ENCODE measurements around the gene SNX8. TPM values are rescaled to one million over a fixed set of nuclear protein-coding genes. Genes with fewer than 3 reads are reported as not detected.
A peak's percentile ranks its signal among the peaks of the same experiment; 100 is the strongest.

The SNX8 gene
- total and polyA plus RNA-seq, 2 of the 13 experiments (the other 11 are each of a cell fraction or from before 2014, with no cell fraction given) = 20.6 to 45.2 TPM

DNA sequence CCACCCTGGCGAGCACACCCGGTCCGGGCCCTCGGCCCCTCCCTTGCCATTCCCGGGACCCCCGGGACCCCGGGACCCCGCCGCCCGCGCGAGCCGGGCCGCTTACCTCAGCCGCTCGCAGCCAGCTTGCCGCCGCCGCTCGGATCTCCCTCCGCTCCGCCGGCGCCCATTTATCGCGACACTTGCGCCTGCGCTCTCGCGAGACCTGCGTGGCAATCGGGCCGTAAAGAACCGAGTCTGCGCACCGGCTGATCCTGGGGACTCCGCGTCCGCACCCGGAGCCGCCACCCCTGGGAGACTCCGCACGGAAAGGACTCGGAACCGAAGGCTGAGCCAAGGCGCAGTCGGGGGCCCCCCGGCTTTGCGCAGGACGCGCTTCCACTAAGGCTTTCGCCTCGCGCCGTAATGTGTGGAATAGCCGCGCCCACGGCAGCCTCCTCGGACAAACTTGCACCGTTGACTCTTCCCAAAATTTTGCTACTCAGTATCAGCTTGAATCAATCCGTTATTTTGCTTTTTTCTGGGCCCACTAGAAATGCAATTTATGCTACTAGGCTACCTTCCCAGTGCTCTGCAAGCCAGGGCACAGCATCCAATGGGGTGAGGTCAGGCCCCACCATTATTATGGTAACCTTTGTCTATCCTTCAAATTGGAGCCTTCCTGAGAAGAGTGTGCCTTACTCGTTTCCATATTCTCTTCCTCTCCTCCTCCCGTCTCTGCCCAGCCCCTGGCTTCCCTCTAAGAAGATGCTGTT, 81.3 kb downstream of the SNX8 start, which contains the start of gene MAD1L1 (continued):
- no peak; the same call in 1 of the 2 replicates for TF ChIP-seq ZNF605 (CRISPR knock-in tag; IDR thresholded peaks at IDR 0.05)
- TF ChIP-seq SYNCRIP (IDR thresholded peaks at IDR 0.05; ENCODE audit: insufficient read depth, low read depth, low read length) = no peak
- 0 out of 2 replicates have a peak, but pooled peaks have one; percentile 21 for TF ChIP-seq ZNF331 (CRISPR knock-in tag; IDR thresholded peaks at IDR 0.05)
- no peak for TF ChIP-seq IKZF1 (IDR thresholded peaks at IDR 0.05)
- TF ChIP-seq ZNF496 (CRISPR knock-in tag; IDR thresholded peaks at IDR 0.05; ENCODE audit: insufficient replicate concordance) = no peak
- no peak for TF ChIP-seq SNRNP70 (IDR thresholded peaks at IDR 0.05; ENCODE audit: low read depth, low read length)
- no peak for TF ChIP-seq TCF7L2 (IDR thresholded peaks at IDR 0.05; ENCODE audit: low read depth, low read length)
- TF ChIP-seq KLF9 (CRISPR knock-in tag; IDR thresholded peaks at IDR 0.05; ENCODE audit: low read depth) = no peak
- peak; percentile 27; the same call in 1 of the 2 replicates for TF ChIP-seq FOXK1 (CRISPR knock-in tag; IDR thresholded peaks at IDR 0.05; ENCODE audit: borderline replicate concordance, low read depth)
- TF ChIP-seq ISL2 (CRISPR knock-in tag; IDR thresholded peaks at IDR 0.05) = peak; percentile 69
- no peak for TF ChIP-seq SSRP1 (CRISPR knock-in tag; IDR thresholded peaks at IDR 0.05)
- TF ChIP-seq ZNF703 (CRISPR knock-in tag; IDR thresholded peaks at IDR 0.05; ENCODE audit: borderline replicate concordance) = no peak
- TF ChIP-seq ELF1 (CRISPR knock-in tag; IDR thresholded peaks at IDR 0.05) = peak; percentile 52
- no peak for TF ChIP-seq ZFP37 (CRISPR knock-in tag; IDR thresholded peaks at IDR 0.05; ENCODE audit: borderline replicate concordance)
- TF ChIP-seq NFE2L1 (CRISPR knock-in tag; IDR thresholded peaks at IDR 0.05; ENCODE audit: borderline replicate concordance) = no peak
- TF ChIP-seq HDAC6 (IDR thresholded peaks at IDR 0.05; ENCODE audit: low read depth, low read length) = no peak
- no peak for TF ChIP-seq RFX1 (IDR thresholded peaks at IDR 0.05)
- TF ChIP-seq HIVEP1 (CRISPR knock-in tag; IDR thresholded peaks at IDR 0.05) = peak; percentile 70
- TF ChIP-seq TBL1XR1 (IDR thresholded peaks at IDR 0.05; ENCODE audit: borderline replicate concordance, low read length, partially characterized antibody) = no peak
- no peak for TF ChIP-seq GPN1 (CRISPR knock-in tag; IDR thresholded peaks at IDR 0.05; ENCODE audit: borderline replicate concordance)
- peak; percentile 7; the same call in 1 of the 2 replicates for TF ChIP-seq SOX5 (CRISPR knock-in tag; IDR thresholded peaks at IDR 0.05; ENCODE audit: borderline replicate concordance)
- TF ChIP-seq KDM2A (CRISPR knock-in tag; IDR thresholded peaks at IDR 0.05; ENCODE audit: borderline replicate concordance, low read depth) = peak; percentile 96
- TF ChIP-seq, protein P1, sequence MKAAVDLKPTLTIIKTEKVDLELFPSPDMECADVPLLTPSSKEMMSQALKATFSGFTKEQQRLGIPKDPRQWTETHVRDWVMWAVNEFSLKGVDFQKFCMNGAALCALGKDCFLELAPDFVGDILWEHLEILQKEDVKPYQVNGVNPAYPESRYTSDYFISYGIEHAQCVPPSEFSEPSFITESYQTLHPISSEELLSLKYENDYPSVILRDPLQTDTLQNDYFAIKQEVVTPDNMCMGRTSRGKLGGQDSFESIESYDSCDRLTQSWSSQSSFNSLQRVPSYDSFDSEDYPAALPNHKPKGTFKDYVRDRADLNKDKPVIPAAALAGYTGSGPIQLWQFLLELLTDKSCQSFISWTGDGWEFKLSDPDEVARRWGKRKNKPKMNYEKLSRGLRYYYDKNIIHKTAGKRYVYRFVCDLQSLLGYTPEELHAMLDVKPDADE (CRISPR knock-in tag; IDR thresholded peaks at IDR 0.05) = 0 out of 2 replicates have a peak, but pooled peaks have one; percentile 50
- TF ChIP-seq HNRNPUL1 (IDR thresholded peaks at IDR 0.05; ENCODE audit: low read depth, low read length) = no peak
- TF ChIP-seq XBP1 (CRISPR knock-in tag; IDR thresholded peaks at IDR 0.05) = no peak
- no peak for TF ChIP-seq ZEB1 (IDR thresholded peaks at IDR 0.05; ENCODE audit: insufficient replicate concordance, low read depth)
- TF ChIP-seq CBFB (CRISPR knock-in tag; IDR thresholded peaks at IDR 0.05) = peak; percentile 59; the same call in 1 of the 2 replicates
- TF ChIP-seq, protein P2, sequence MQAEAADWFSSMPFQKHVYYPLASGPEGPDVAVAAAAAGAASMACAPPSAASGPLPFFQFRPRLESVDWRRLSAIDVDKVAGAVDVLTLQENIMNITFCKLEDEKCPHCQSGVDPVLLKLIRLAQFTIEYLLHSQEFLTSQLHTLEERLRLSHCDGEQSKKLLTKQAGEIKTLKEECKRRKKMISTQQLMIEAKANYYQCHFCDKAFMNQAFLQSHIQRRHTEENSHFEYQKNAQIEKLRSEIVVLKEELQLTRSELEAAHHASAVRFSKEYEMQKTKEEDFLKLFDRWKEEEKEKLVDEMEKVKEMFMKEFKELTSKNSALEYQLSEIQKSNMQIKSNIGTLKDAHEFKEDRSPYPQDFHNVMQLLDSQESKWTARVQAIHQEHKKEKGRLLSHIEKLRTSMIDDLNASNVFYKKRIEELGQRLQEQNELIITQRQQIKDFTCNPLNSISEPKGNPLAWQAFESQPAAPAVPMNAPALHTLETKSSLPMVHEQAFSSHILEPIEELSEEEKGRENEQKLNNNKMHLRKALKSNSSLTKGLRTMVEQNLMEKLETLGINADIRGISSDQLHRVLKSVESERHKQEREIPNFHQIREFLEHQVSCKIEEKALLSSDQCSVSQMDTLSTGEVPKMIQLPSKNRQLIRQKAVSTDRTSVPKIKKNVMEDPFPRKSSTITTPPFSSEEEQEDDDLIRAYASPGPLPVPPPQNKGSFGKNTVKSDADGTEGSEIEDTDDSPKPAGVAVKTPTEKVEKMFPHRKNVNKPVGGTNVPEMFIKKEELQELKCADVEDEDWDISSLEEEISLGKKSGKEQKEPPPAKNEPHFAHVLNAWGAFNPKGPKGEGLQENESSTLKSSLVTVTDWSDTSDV (CRISPR knock-in tag; IDR thresholded peaks at IDR 0.05) = no peak
- TF ChIP-seq ZBTB42 (CRISPR knock-in tag; IDR thresholded peaks at IDR 0.05) = no peak
- peak; percentile 51; the same call in 1 of the 2 replicates for TF ChIP-seq POLR2AphosphoS5 (IDR thresholded peaks at IDR 0.05; ENCODE audit: low read depth, low read length)

All from HepG2 (cell line).